Keratinocyte (primary cell): Measurements from ENCODE around the gene NRG3. TPM values are rescaled to one million over a fixed set of nuclear protein-coding genes. Genes with fewer than 3 reads are reported as not detected.

Experiments
- DNase-seq: peaks from one replicate; pipeline ENCODE4 v3.0.0-alpha.2; 2011; ENCODE audit warnings: low read depth, missing footprints, low spot score
- FAIRE-seq: peaks from 2 replicates; lab custom pipeline; 2011; peaks lifted over from hg19 to GRCh38; lab: Jason Lieb, UNC
- H2AFZ ChIP-seq: 2 replicates; pipeline ENCODE4 v1.6.0; 2012; ENCODE audit warnings: low read length, control low read depth, inconsistent platforms; ENCODE audit not compliant: control insufficient read depth
- H3K27ac ChIP-seq: 2 replicates; pipeline ENCODE4 v1.5.1; 2011; ENCODE audit warnings: low read length; ENCODE audit not compliant: control insufficient read depth, insufficient read depth
- H3K27me3 ChIP-seq: 3 replicates; pipeline ENCODE4 v1.6.0; 2011; ENCODE audit warnings: low read length; ENCODE audit not compliant: control insufficient read depth, insufficient read depth; ENCODE audit errors: extremely low read depth
- H3K36me3 ChIP-seq, 2 experiments: 2 replicates in 1 of 2; 3 replicates in 1 of 2; pipeline ENCODE4 v1.5.1; 2011; ENCODE audit warnings: low read length in 2 of 2, mild to moderate bottlenecking in 1 of 2; ENCODE audit not compliant: control insufficient read depth in 2 of 2, insufficient read depth in 2 of 2; ENCODE audit errors: extremely low read depth in 1 of 2
- H3K4me1 ChIP-seq: 3 replicates; pipeline ENCODE4 v1.5.1; 2011; ENCODE audit warnings: low read length; ENCODE audit not compliant: control insufficient read depth, insufficient read depth; ENCODE audit errors: extremely low read depth
- H3K4me2 ChIP-seq: 3 replicates; pipeline ENCODE4 v1.6.0; 2011; ENCODE audit warnings: low read depth, low read length; ENCODE audit not compliant: control insufficient read depth, insufficient read depth; ENCODE audit errors: extremely low read depth
- H3K4me3 ChIP-seq, 3 experiments: fragments of 200-600 bp in 1 of 3; sonication (generic) in 1 of 3; 2 replicates in 2 of 3; 3 replicates in 1 of 3; pipeline ENCODE4 v1.5.1; 2011 to 2016; ENCODE audit warnings: low read length in 3 of 3, mild to moderate bottlenecking in 3 of 3, control low read depth in 2 of 3, inconsistent platforms in 1 of 3, low read depth in 1 of 3, mixed read lengths in 1 of 3, mixed run types in 1 of 3, moderate library complexity in 1 of 3; ENCODE audit not compliant: control insufficient read depth in 2 of 3, insufficient read depth in 2 of 3; ENCODE audit errors: extremely low read depth in 1 of 3
- H3K79me2 ChIP-seq: 2 replicates; pipeline ENCODE4 v1.6.0; 2012; ENCODE audit warnings: low read length; ENCODE audit not compliant: control insufficient read depth, insufficient read depth
- H3K9ac ChIP-seq: 3 replicates; pipeline ENCODE4 v1.6.0; 2011; ENCODE audit warnings: low read length; ENCODE audit not compliant: control insufficient read depth, insufficient read depth; ENCODE audit errors: extremely low read depth
- H3K9me1 ChIP-seq: 3 replicates; pipeline ENCODE4 v1.6.0; 2011; ENCODE audit warnings: low read length; ENCODE audit not compliant: control insufficient read depth, insufficient read depth; ENCODE audit errors: extremely low read depth
- H3K9me3 ChIP-seq: 2 replicates; pipeline ENCODE4 v1.5.1; 2012; ENCODE audit warnings: low read depth, low read length; ENCODE audit not compliant: control insufficient read depth
- H4K20me1 ChIP-seq: 3 replicates; pipeline ENCODE4 v1.6.0; 2011; ENCODE audit warnings: low read length; ENCODE audit not compliant: control insufficient read depth, insufficient read depth; ENCODE audit errors: extremely low read depth
- EZH2 ChIP-seq: IDR thresholded peaks from one replicate; pipeline ENCODE4 v1.6.1; 2012; ENCODE audit warnings: inconsistent platforms, mild to moderate bottlenecking, low read length, moderate library complexity
- dilution Hi-C: fragments of 300-500 bp; cut with MboI; formaldehyde crosslinking; loops from one replicate; pipeline ENCODE4 v1.7.0; 2020; ENCODE audit warnings: low sequenced_read_pairs; ENCODE audit not compliant: extremely low pct_ligation_motif_present
- polyA plus RNA-seq, 5 experiments: library from polyadenylated mRNA; depleted of rRNA in 3 of 5; stranded (reverse) in 3 of 5; stranded (forward) in 1 of 5; unstranded in 1 of 5; fragments of >200 nt; gene quantifications; 1 replicate in 1 of 5; 2 replicates in 3 of 5; 3 replicates in 1 of 5; pipeline versions ENCODE4 v1.2.1 to v1.2.3, GENCODE V29; 2011 to 2012; ENCODE audit warnings: missing spikeins in 2 of 5, low read depth in 1 of 5, low replicate concordance in 1 of 5
- TF ChIP-seq, protein P1 (sequence below), 3 experiments: IDR thresholded peaks in 1 of 3; conservative IDR thresholded peaks in 1 of 3; optimal IDR thresholded peaks in 1 of 3; 2 replicates in 2 of 3; 3 replicates in 1 of 3; pipeline versions ENCODE3 to v1.5.1; 2011; ENCODE audit warnings: low read length in 3 of 3, mild to moderate bottlenecking in 3 of 3, moderate library complexity in 2 of 3, control low read depth in 1 of 3, inconsistent platforms in 1 of 3; ENCODE audit not compliant: insufficient read depth in 2 of 3; ENCODE audit errors: extremely low read depth in 1 of 3

The NRG3 gene
- polyA plus RNA-seq, 1 donor (not counting 4 experiments of a cell fraction or from before 2014, with no cell fraction given), result not detected

DNA sequence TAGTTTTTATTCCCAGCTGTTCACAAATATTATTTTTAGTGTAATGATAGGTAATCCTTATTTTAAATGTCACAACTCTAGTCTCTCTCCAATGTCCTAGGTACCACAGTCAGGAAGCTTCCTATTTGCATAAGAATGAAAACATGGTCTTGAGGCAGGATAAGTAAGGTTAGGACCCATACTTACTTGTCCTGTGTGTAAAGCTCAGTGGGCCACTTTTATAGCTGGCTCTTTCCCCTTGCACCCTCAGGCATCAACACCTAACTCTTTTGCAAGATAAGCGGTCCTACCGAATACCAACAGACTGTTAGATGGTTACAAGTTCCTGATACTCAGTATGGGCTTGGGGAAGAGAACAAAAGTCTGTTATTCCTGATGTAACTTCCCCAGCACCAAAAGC, 986.9 kb downstream of the NRG3 start:
- H3K36me3 ChIP-seq, result no peaks in the 10 kb centered on the region
- no peaks in the 10 kb centered on the region for H3K9me1 ChIP-seq
- no peak for TF ChIP-seq EZH2
- TF ChIP-seq, protein P1, sequence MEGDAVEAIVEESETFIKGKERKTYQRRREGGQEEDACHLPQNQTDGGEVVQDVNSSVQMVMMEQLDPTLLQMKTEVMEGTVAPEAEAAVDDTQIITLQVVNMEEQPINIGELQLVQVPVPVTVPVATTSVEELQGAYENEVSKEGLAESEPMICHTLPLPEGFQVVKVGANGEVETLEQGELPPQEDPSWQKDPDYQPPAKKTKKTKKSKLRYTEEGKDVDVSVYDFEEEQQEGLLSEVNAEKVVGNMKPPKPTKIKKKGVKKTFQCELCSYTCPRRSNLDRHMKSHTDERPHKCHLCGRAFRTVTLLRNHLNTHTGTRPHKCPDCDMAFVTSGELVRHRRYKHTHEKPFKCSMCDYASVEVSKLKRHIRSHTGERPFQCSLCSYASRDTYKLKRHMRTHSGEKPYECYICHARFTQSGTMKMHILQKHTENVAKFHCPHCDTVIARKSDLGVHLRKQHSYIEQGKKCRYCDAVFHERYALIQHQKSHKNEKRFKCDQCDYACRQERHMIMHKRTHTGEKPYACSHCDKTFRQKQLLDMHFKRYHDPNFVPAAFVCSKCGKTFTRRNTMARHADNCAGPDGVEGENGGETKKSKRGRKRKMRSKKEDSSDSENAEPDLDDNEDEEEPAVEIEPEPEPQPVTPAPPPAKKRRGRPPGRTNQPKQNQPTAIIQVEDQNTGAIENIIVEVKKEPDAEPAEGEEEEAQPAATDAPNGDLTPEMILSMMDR (optimal IDR thresholded peaks at IDR 0.05 in 1 of 3, IDR thresholded peaks at IDR 0.05 in 1 of 3, conservative IDR thresholded peaks at IDR 0.05 in 1 of 3; ENCODE audit: extremely low read depth in 1 of 3, insufficient read depth in 2 of 3, low read length in 3 of 3), result no peak
- no peak for FAIRE-seq
- DNase-seq, result no peak
- H3K4me2 ChIP-seq, result no peak overlapping the region
- no peak overlapping the region for H3K4me3 ChIP-seq
- H3K9ac ChIP-seq, result no peak overlapping the region
- H3K27me3 ChIP-seq, result no peaks in the 10 kb centered on the region
- H3K79me2 ChIP-seq, result no peaks in the 10 kb centered on the region
- dilution Hi-C loops, result no loop called here
- no peaks in the 10 kb centered on the region for H3K9me3 ChIP-seq
- no peak overlapping the region for H3K27ac ChIP-seq
- no peak overlapping the region for H2AFZ ChIP-seq
- H3K4me1 ChIP-seq, result no peaks in the 10 kb centered on the region
- H4K20me1 ChIP-seq, result no peaks in the 10 kb centered on the region

GRCh38 chr10:82865366-82865765, 990.4 kb downstream of the NRG3 start:
- Histone ChIP-seq H3K27ac (no peak overlapping the region), H3K4me1 (no peaks in the 10 kb centered on the region), H3K9me3 (no peaks in the 10 kb centered on the region), H3K4me2 (no peak overlapping the region), H4K20me1 (no peaks in the 10 kb centered on the region), H3K9me1 (no peaks in the 10 kb centered on the region), H3K27me3 (no peaks in the 10 kb centered on the region), H2AFZ (no peak overlapping the region), H3K9ac (no peak overlapping the region), H3K4me3 (no peak overlapping the region), H3K36me3 (no peaks in the 10 kb centered on the region), H3K79me2 (no peaks in the 10 kb centered on the region)
- DNase-seq, result no peak
- no peak for FAIRE-seq
- dilution Hi-C loops, result no loop called here
- TF ChIP-seq EZH2, result no peak
- TF ChIP-seq, protein P1 (optimal IDR thresholded peaks at IDR 0.05 in 1 of 3, IDR thresholded peaks at IDR 0.05 in 1 of 3, conservative IDR thresholded peaks at IDR 0.05 in 1 of 3; ENCODE audit: extremely low read depth in 1 of 3, insufficient read depth in 2 of 3, low read length in 3 of 3), result no peak
